K562 (cell line): ENCODE results near the gene FBN1. TPM values are rescaled to one million over a fixed set of nuclear protein-coding genes. Genes with fewer than 3 reads are reported as not detected.

Experiments
- ATAC-seq: fragments of 200-7000 bp; cut with Tn5 transposase; 3 replicates; pipeline ENCODE4 v1.9.1; 2020; ENCODE audit warnings: moderate library complexity
- BruUV-seq: library from RNA; stranded (reverse); fragments of 400-500 nt; replicated peaks from 2 replicates; lab custom pipeline; 2021; lab: Mats Ljungman, UMichigan
- CTCF ChIA-PET: fragments of 300-600 bp; formaldehyde crosslinking; extraction: SDS; loops from one replicate; lab custom pipeline; 2021; ENCODE audit warnings: low intra/inter-chr PET ratio; lab: Yijun Ruan, JAX
- POLR2A ChIA-PET: fragments of 300-600, 350-650 bp; sonication (Branson Sonifier 250); formaldehyde crosslinking; extraction: SDS; loops from one replicate; lab custom pipeline; 2021; ENCODE audit warnings: antibody characterized with exemption, inconsistent platforms; lab: Yijun Ruan, JAX
- DNase-seq, 4 experiments: peaks; one replicate each; pipeline versions ENCODE4 v3.0.0 to v3.0.0-alpha.2; 2011 to 2018; ENCODE audit warnings: low spot score in 3 of 4, mixed read lengths in 3 of 4; ENCODE audit errors: extremely low read depth in 1 of 4
- FAIRE-seq: peaks from 2 replicates; lab custom pipeline; 2011; peaks lifted over from hg19 to GRCh38; lab: Jason Lieb, UNC
- H2AFZ ChIP-seq: 2 replicates; pipeline ENCODE4 v1.6.0; 2011; ENCODE audit warnings: low read depth, low read length, control low read depth, inconsistent platforms
- H3K27ac ChIP-seq: fragments of 200-600 bp; 3 replicates; pipeline ENCODE4 v1.8.0; 2011; ENCODE audit warnings: low read depth, mild to moderate bottlenecking, control low read depth, inconsistent platforms, low read length, moderate library complexity, mixed read lengths; ENCODE audit errors: extremely low read depth
- H3K27me3 ChIP-seq, 2 experiments: fragments of 300-600 bp in 1 of 2; 2 replicates in 1 of 2; 3 replicates in 1 of 2; pipeline versions ENCODE4 v1.6.0 to v1.8.0; 2011; ENCODE audit warnings: inconsistent platforms in 2 of 2, low read length in 2 of 2, mild to moderate bottlenecking in 1 of 2, mixed read lengths in 1 of 2, moderate library complexity in 1 of 2; ENCODE audit not compliant: control insufficient read depth in 2 of 2, insufficient read depth in 2 of 2
- H3K36me3 ChIP-seq: fragments of 300-600 bp; 3 replicates; pipeline ENCODE4 v1.8.0; 2011; ENCODE audit warnings: mild to moderate bottlenecking, low read length, inconsistent platforms; ENCODE audit not compliant: control insufficient read depth, insufficient read depth
- H3K4me1 ChIP-seq, 2 experiments: fragments of 200-600 bp in 1 of 2; replicated peaks in 1 of 2; 2 replicates in 1 of 2; 3 replicates in 1 of 2; pipeline versions ENCODE4 v1.5.1 to v1.8.0; 2011; ENCODE audit warnings: inconsistent platforms in 2 of 2, low read length in 2 of 2, mild to moderate bottlenecking in 1 of 2, mixed read lengths in 1 of 2, moderate library complexity in 1 of 2; ENCODE audit not compliant: control insufficient read depth in 2 of 2, insufficient read depth in 2 of 2
- H3K4me2 ChIP-seq: 2 replicates; pipeline ENCODE4 v1.6.1; 2011; ENCODE audit warnings: low read length, control low read depth, inconsistent platforms, mixed read lengths; ENCODE audit not compliant: insufficient read depth
- H3K4me3 ChIP-seq: fragments of 200-600 bp; sonication (generic), shearing (Covaris generic); 2 replicates; pipeline ENCODE4 v1.5.1; 2016; ENCODE audit warnings: control low read depth, inconsistent platforms
- H3K79me2 ChIP-seq: fragments of 200-600 bp; 3 replicates; pipeline ENCODE4 v1.8.0; 2011; ENCODE audit warnings: low read length, inconsistent platforms; ENCODE audit not compliant: control insufficient read depth, insufficient read depth
- H3K9ac ChIP-seq, 2 experiments: 2 replicates each; pipeline versions ENCODE4 v1.6.0 to v1.6.1; 2011; ENCODE audit warnings: low read depth in 2 of 2, low read length in 2 of 2, control low read depth in 1 of 2, inconsistent platforms in 1 of 2, mild to moderate bottlenecking in 1 of 2, mixed read lengths in 1 of 2; ENCODE audit not compliant: insufficient read depth in 1 of 2
- H3K9me1 ChIP-seq: one replicate; pipeline ENCODE4 v1.6.0; 2011; ENCODE audit warnings: inconsistent platforms, mild to moderate bottlenecking, low read length, moderate library complexity; ENCODE audit not compliant: control insufficient read depth, insufficient read depth
- H3K9me3 ChIP-seq: replicated peaks from 2 replicates; pipeline ENCODE4 v1.5.1; 2011; ENCODE audit warnings: low read depth, low read length, inconsistent platforms; ENCODE audit not compliant: control insufficient read depth, insufficient read depth
- H4K20me1 ChIP-seq: replicated peaks from 2 replicates; pipeline ENCODE4 v1.6.1; 2011; ENCODE audit warnings: low read length, inconsistent platforms, mixed read lengths; ENCODE audit not compliant: control insufficient read depth, insufficient read depth
- BCL6 ChIP-seq: fragments of 250-450 bp; sonication (Bioruptor Pico); IDR thresholded peaks from 2 replicates; pipeline ENCODE4 v1.4.0; 2020
- BMI1 ChIP-seq: fragments of 150-350 bp; IDR thresholded peaks from 2 replicates; pipeline ENCODE4 v1.6.1; 2014; ENCODE audit warnings: low read length
- ELK1 ChIP-seq: sonication (generic); formaldehyde crosslinking; IDR thresholded peaks from 2 replicates; pipeline ENCODE4 v1.8.1; 2022; ENCODE audit warnings: missing genetic modification reagents
- FUS ChIP-seq: fragments of 200-400 bp; formaldehyde crosslinking; optimal IDR thresholded peaks from 2 replicates; pipeline ENCODE3; 2017; ENCODE audit warnings: low read depth, low read length
- GTF2E2 ChIP-seq: fragments of 200-800 bp; sonication (Bioruptor generic); IDR thresholded peaks from 2 replicates; pipeline ENCODE4 v1.6.1; 2016; ENCODE audit warnings: missing genetic modification characterization, missing compliant biosample characterization
- HMG20A ChIP-seq: fragments of 450-650 bp; formaldehyde crosslinking; conservative IDR thresholded peaks from 2 replicates; pipeline ENCODE4 v1.4.0; 2020; ENCODE audit warnings: mild to moderate bottlenecking, mixed read lengths
- HMGN3 ChIP-seq: IDR thresholded peaks from 2 replicates; pipeline ENCODE4 v1.6.1; 2011; ENCODE audit warnings: borderline replicate concordance, low read depth, mild to moderate bottlenecking, mixed read lengths, low read length; ENCODE audit not compliant: insufficient read length; ENCODE audit errors: extremely low read depth
- MEF2A ChIP-seq: IDR thresholded peaks from 2 replicates; pipeline ENCODE4 v1.6.1; 2011; ENCODE audit warnings: low read depth, mild to moderate bottlenecking, low read length, moderate library complexity; ENCODE audit not compliant: control insufficient read depth
- NEUROD1 ChIP-seq: fragments of 150-350 bp; IDR thresholded peaks from 2 replicates; pipeline ENCODE4 v1.6.1; 2014; ENCODE audit warnings: borderline replicate concordance, low read length, low read depth; ENCODE audit not compliant: partially characterized antibody
- NFIC ChIP-seq: fragments of 450-650 bp; IDR thresholded peaks from 2 replicates; pipeline ENCODE4 v1.6.1; 2017; ENCODE audit warnings: mild to moderate bottlenecking, inconsistent platforms
- PTBP1 ChIP-seq: fragments of 200-400 bp; formaldehyde crosslinking; IDR thresholded peaks from 2 replicates; pipeline ENCODE4 v1.6.1; 2017; ENCODE audit warnings: low read depth, low read length
- RHOXF2B ChIP-seq: fragments of 250-450 bp; sonication (Bioruptor Pico); conservative IDR thresholded peaks from 2 replicates; pipeline ENCODE4 v1.5.1; 2021
- SRF ChIP-seq, 2 experiments: fragments of 250-450, 450-650 bp in 1 of 2; sonication (Bioruptor Pico) in 1 of 2; sonication (generic) in 1 of 2; formaldehyde crosslinking; IDR thresholded peaks; 2 replicates each; pipeline versions ENCODE4 v1.5.0 to v1.5.1; 2020 to 2022; ENCODE audit warnings: mild to moderate bottlenecking in 1 of 2, missing genetic modification reagents in 1 of 2
- TAF7 ChIP-seq: fragments of 450-650 bp; IDR thresholded peaks from 2 replicates; pipeline ENCODE4 v1.6.1; 2016; ENCODE audit warnings: missing genetic modification characterization, missing compliant biosample characterization
- TAF9B ChIP-seq: fragments of 450-650 bp; IDR thresholded peaks from 2 replicates; pipeline ENCODE4 v1.6.1; 2018; ENCODE audit warnings: mild to moderate bottlenecking; ENCODE audit not compliant: partially characterized antibody
- ZNF174 ChIP-seq: fragments of 250-450 bp; sonication (Bioruptor Pico); IDR thresholded peaks from 2 replicates; pipeline ENCODE4 v1.4.0; 2020; ENCODE audit warnings: mild to moderate bottlenecking
- ZNF184 ChIP-seq: sonication (generic); formaldehyde crosslinking; IDR thresholded peaks from 2 replicates; pipeline ENCODE4 v1.5.0; 2020; ENCODE audit warnings: missing genetic modification reagents
- ZSCAN29 ChIP-seq: fragments of 450-650 bp; IDR thresholded peaks from 2 replicates; pipeline ENCODE4 v1.6.1; 2017
- whole genome bisulfite sequencing: fragments of 100-300 bp; shearing (Covaris generic); methylation state at CpG from one replicate; pipeline ENCODE4 v1.1.6; 2016; ENCODE audit warnings: low coverage, mixed read lengths; ENCODE audit not compliant: insufficient coverage; ENCODE audit errors: missing lambda C conversion rate; 5-methylcytosine and 5-hydroxymethylcytosine counted together
- in situ Hi-C: fragments of 300-500 bp; cut with MboI; formaldehyde crosslinking; loops from 4 replicates; pipeline ENCODE4 v1.15.0; 2018; ENCODE audit warnings: inconsistent platforms, mixed read lengths
- intact Hi-C: fragments of 100-400 bp; cut with micrococcal nuclease; formaldehyde crosslinking; loops from 2 replicates; pipeline ENCODE4 v1.14.2; 2022
- polyA plus RNA-seq, 8 experiments: library from polyadenylated mRNA; depleted of rRNA in 4 of 8; stranded (reverse) in 5 of 8; unstranded in 3 of 8; fragments of >200 nt; fragmentation: Nextera tagmentation in 2 of 8; fragmentation: Illumina TruSeq in 1 of 8; extraction: Ambion mirVana in 2 of 8; extraction: Trizol in 1 of 8; gene quantifications; 2 replicates each; pipeline versions ENCODE4 v1.2.1 to v1.2.3, GENCODE V29; 2011 to 2014; ENCODE audit warnings: inconsistent platforms in 1 of 8, missing spikeins in 1 of 8
- total RNA-seq, 7 experiments: library from RNA; depleted of rRNA in 6 of 7; stranded (reverse); fragments of >200 nt in 6 of 7; fragmentation: Illumina TruSeq in 2 of 7; extraction: Trizol in 2 of 7; gene quantifications; 2 replicates each; pipeline versions ENCODE4 v1.2.1 to v1.2.3, GENCODE V29; 2011 to 2021; ENCODE audit warnings: low replicate concordance in 1 of 7
- TF ChIP-seq, protein P1 (sequence below), 2 experiments: IDR thresholded peaks; 2 replicates each; pipeline ENCODE4 v1.6.1; 2012; ENCODE audit warnings: improper control_type of control experiment in 2 of 2, low read depth in 2 of 2, low read length in 2 of 2, borderline replicate concordance in 1 of 2
- TF ChIP-seq, protein P2 (sequence below): fragments of 450-650 bp; formaldehyde crosslinking; IDR thresholded peaks from 2 replicates; pipeline ENCODE4 v1.4.0; 2020; ENCODE audit warnings: mild to moderate bottlenecking, moderate library complexity

FBN1 gene
- total and polyA plus RNA-seq, 9 of the 15 experiments (the other 6 are each of a cell fraction or from before 2014, with no cell fraction given), result 0.15 to 1.2 (median 0.60) TPM

DNA sequence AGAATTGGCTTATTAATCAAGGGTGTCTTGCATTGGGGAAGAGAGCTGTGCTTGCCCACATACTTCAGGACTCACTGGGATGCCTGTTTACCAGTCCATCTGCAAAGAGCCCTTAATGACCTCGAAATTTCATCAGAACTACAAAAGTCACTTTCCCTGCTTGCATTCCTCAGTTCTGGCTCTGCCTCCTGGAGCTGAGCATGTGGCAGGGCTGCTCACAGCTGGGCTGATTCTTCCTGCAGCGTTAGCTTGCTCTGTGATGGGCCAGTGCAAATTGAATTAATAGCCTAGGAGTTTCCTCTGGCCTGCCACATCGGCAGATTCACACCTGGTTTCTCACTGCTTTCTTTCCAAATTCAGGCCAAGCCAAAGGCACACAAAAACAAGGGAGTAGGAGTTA lies 205.4 kb downstream of the FBN1 start (continued):
- TF ChIP-seq, protein P1, sequence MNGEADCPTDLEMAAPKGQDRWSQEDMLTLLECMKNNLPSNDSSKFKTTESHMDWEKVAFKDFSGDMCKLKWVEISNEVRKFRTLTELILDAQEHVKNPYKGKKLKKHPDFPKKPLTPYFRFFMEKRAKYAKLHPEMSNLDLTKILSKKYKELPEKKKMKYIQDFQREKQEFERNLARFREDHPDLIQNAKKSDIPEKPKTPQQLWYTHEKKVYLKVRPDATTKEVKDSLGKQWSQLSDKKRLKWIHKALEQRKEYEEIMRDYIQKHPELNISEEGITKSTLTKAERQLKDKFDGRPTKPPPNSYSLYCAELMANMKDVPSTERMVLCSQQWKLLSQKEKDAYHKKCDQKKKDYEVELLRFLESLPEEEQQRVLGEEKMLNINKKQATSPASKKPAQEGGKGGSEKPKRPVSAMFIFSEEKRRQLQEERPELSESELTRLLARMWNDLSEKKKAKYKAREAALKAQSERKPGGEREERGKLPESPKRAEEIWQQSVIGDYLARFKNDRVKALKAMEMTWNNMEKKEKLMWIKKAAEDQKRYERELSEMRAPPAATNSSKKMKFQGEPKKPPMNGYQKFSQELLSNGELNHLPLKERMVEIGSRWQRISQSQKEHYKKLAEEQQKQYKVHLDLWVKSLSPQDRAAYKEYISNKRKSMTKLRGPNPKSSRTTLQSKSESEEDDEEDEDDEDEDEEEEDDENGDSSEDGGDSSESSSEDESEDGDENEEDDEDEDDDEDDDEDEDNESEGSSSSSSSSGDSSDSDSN (IDR thresholded peaks at IDR 0.05; ENCODE audit: borderline replicate concordance in 1 of 2, low read depth in 2 of 2, low read length in 2 of 2), result no peak
- TF ChIP-seq BMI1 (no peak), HMGN3 (no peak), RHOXF2B (CRISPR knock-in tag) (no peak), TAF9B (no peak), BCL6 (CRISPR knock-in tag) (no peak), ZNF174 (CRISPR knock-in tag) (no peak)

- no TSS peak for BruUV-seq
- no peaks in the 10 kb centered on the region for H3K9me1 ChIP-seq
- no peaks in the 10 kb centered on the region for H3K27me3 ChIP-seq
- FAIRE-seq (no peak), ATAC-seq (no peak), DNase-seq (no peak)
- 7% methylated on average over 3 of the region's 3 CpGs for WGBS
- H3K4me3 ChIP-seq, result no peak overlapping the region
- ChIA-PET CTCF (no interaction called here), POLR2A (interaction anchor here (0.6 to 0.9 kb wide), 2 partner anchors 14 to 67 kb away, joined by 3 to 4 read pairs; no protein-coding TSS in a partner anchor)
- H3K9ac ChIP-seq, result no peak overlapping the region
- H3K36me3 ChIP-seq, result no peaks in the 10 kb centered on the region
- H3K4me1 ChIP-seq, result no peaks in the 10 kb centered on the region
- no peak overlapping the region for H3K27ac ChIP-seq
- intact Hi-C loops (no loop called here), in situ Hi-C loops (no loop called here)
- no peaks in the 10 kb centered on the region for H3K79me2 ChIP-seq
- no peaks in the 10 kb centered on the region for H3K9me3 ChIP-seq
- no peak overlapping the region for H3K4me2 ChIP-seq
- H2AFZ ChIP-seq, result no peak overlapping the region
- H4K20me1 ChIP-seq, result no peaks in the 10 kb centered on the region
- TF ChIP-seq NEUROD1 (no peak), NFIC (no peak), MEF2A (no peak), HMG20A (no peak), FUS (no peak), ELK1 (CRISPR knock-in tag) (no peak), GTF2E2 (tag) (no peak), SRF (CRISPR knock-in tag; IDR thresholded peaks at IDR 0.05) (no peak), ZNF184 (CRISPR knock-in tag) (no peak), TAF7 (tag) (no peak), ZSCAN29 (no peak), PTBP1 (no peak)
- TF ChIP-seq, protein P2, sequence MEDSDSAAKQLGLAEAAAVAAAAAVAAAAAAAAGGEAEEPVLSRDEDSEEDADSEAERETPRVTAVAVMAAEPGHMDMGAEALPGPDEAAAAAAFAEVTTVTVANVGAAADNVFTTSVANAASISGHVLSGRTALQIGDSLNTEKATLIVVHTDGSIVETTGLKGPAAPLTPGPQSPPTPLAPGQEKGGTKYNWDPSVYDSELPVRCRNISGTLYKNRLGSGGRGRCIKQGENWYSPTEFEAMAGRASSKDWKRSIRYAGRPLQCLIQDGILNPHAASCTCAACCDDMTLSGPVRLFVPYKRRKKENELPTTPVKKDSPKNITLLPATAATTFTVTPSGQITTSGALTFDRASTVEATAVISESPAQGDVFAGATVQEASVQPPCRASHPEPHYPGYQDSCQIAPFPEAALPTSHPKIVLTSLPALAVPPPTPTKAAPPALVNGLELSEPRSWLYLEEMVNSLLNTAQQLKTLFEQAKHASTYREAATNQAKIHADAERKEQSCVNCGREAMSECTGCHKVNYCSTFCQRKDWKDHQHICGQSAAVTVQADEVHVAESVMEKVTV (CRISPR knock-in tag), result no peak
Measured at GRCh38 chr15:48437178-48437577, 208.3 kb downstream of the FBN1 start.
